HG03457 (cell line): ENCODE results near the gene MYO15B.

Experiments
- ATAC-seq: cut with Tn5 transposase; IDR thresholded peaks from one replicate; pipeline ENCODE4 v1.9.1; 2021; ENCODE audit warnings: moderate number of reproducible peaks; ENCODE audit not compliant: unreplicated experiment

Gene MYO15B

DNA sequence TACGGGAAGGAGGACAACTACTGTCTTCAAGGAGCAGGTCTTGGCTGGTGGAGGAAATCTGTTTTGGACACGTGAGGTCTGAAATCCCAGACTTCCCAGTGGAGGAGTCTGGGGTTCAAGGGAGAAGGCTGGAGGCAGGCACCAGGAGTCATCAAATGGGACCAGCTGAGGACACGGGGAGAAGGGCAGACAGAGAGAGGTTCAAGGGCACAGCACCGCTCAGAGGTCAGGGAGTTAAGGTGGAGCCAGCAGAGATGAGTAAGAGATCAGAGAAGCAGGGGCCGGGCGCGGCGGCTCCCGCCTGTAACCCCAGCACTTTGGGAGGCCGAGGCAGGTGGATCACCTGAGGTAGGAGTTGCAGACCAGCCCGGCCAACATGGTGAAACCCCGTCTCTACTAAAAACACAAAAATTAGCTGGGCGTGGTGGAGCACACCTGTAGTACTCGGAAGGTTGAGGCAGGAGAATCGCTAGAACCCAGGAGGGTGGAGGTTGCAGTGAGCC lies 35.2 kb downstream of the MYO15B start:
- ATAC-seq: no peak

DNA sequence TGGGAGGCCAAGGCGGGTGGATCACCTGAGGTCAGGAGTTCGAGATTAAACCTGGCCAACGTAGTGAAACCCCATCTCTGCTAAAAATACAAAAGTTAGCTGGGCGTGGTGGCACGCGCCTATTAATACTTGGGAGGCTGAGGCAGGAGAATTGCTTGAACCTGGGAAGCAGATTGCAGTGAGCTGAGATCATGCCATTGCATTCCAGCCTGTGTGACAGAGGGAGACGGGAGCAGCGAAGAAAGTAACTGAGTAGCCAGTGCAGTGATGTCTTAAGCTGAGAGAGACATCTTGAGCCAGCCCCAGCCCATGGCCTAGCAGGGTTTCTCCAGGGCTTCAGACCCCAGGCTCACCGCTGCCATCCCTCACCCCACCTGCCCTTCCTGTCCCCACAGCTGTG lies 35.8 kb downstream of the MYO15B start:
- no peak for ATAC-seq

DNA sequence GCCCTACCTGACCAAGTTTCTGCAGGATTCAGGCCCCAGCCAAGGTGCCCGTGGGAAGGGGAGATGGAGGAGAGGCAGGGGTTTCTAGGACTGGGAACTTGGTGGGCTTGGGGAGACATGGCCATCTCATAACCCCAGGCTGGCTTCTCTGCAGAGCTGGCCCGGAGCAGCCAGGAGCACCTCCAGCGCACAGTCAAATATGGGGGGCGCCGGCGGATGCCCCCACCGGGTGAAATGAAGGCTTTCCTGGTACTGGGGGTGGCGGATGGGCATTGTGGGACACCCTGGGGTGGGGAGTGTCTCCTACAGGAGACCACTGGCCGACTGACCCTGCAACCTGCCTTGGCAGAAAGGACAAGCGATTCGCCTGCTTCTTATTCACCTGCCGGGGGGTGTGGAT lies 36.4 kb downstream of the MYO15B start:
- ATAC-seq: no peak

DNA sequence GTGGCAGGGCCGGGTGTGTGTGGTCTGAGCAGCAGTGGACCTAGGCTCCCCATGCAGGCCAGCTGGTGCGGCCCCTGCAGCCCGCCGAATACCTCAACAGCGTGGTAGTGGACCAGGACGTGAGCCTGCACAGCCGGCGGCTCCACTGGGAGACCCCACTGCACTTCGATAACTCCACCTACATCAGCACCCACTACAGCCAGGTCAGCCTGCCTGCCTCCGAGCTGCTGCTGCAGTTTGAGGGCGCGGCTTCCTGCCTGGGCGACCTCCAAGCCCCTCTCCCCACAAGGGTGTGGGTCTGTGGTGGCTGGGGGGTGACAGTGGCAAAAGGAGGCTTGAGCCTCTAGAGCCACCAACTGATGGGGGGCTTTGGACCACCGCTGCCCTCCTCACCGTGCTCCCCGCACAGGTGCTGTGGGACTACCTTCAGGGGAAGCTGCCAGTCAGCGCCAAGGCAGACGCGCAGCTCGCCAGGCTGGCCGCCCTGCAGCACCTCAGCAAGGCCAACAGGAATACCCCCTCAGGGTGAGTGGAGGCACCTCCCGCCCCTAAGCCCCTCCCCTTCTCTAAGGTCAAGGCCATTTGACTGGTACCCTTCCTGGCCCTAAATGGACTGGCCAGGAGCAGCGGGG lies 37.2 kb downstream of the MYO15B start:
- no peak for ATAC-seq

DNA sequence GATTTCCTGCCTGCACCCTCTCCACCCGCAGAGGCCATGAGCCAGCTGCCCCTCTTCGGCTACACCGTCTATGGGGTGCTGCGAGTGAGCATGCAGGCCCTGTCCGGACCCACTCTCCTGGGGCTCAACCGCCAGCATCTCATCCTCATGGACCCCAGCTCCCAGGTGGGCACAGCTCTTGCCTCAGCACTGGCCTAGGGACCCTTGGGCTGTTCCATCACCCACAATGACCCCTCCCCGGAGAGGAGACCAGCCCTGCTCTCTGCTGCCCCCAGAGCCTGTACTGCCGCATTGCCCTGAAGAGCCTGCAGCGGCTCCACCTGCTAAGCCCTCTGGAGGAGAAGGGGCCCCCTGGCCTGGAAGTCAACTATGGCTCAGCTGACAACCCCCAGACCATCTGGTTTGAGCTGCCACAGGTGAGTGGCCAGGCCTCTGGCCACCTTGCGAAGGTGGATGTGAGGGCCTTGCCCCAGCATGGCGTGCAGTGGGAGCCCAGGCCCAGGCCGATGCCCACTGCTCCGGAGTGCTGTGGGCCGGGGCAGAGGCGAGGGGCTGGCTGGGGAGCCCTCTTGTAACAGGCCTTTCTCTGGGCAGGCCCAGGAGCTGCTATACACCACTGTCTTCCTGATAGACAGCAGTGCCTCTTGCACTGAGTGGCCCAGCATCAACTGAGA lies 38.4 kb downstream of the MYO15B start:
- no peak for ATAC-seq

DNA sequence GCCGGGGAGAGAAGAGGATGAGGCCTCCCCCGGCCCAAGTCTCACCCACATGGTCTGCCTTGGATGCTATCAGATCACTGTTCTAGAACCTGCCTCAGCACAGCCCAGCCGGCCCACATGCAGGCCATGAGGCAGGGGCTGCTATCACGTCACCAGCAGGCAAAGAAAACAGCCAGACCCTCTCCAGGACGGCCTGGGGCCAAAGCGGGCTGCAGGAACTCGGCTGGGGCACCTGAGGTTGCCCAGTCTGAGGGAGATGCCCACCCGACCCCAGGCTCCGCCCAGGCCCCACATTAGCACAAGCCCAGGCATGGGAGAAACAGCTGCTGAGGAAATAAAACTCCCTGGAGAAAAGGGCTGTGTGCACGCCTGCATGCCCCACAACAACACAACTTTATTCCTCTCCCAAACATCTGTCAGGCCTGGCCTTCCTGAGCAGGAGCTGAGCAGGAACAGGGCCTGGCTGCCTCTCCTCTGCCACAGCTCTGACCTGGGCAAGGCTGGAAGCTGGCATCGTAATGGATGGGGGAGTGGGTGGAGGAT lies 39.0 kb downstream of the MYO15B start:
- ATAC-seq: no peak

DNA sequence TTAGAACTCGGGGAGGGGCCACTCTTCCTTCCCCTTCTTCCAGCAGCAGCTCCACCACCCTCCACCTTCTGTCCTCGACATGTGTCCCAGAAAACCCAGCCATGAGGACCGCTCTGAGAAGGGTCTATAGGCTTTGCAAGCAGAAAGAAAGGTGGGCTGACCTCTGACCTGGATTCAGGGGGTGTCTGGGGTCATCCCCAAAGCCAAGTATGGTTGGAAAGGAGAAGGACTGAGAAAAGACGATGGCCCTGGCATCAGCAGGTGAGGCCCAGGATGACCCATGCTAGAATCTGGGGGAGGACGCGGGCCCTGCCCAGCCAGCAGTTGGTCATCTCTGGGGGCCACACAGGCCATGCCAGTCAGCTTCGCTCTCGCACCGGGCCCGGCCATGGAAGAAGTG lies 39.5 kb downstream of the MYO15B start:
- ATAC-seq: no peak

DNA sequence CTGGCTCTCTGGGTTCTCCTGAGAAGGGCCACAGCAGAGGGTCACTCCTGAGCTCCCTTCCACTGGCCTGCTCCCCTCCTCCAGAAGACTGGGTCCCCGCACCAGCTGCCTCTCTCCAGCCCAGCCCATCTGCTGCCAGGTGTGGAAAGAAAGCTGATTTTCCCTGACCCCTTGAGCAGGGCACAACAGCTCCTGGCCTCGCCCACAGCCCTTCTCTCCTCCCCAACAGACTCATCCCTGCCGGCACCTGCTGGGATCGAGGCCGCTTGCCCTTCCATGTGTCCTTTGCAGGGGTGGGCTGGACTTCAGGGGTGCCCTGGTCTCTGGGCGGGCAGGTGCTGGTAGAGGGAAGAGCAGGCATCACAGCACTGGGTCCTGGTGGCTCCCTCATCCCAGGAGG lies 40.8 kb downstream of the MYO15B start:
- ATAC-seq: no peak

DNA sequence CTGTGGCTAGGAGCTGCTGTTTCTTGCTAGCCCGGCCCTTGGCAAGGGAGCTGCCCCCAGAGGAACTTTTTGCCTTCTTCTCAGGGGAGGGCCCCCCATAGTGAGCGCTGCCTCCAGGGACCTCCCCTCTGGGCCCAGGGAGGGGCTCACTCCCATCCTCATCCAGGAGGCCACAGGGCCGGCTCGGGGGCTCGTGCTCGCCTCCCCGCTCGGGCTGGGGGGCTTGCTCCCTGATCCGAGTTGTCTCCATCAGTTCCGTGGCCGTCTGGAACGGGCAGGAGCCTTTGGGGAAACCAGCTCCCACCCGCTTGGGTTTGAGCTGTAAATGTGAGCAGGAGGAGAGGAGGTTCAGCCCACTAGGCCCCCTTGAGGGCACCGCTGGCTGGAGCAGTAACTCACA lies 41.6 kb downstream of the MYO15B start:
- ATAC-seq: no peak

DNA sequence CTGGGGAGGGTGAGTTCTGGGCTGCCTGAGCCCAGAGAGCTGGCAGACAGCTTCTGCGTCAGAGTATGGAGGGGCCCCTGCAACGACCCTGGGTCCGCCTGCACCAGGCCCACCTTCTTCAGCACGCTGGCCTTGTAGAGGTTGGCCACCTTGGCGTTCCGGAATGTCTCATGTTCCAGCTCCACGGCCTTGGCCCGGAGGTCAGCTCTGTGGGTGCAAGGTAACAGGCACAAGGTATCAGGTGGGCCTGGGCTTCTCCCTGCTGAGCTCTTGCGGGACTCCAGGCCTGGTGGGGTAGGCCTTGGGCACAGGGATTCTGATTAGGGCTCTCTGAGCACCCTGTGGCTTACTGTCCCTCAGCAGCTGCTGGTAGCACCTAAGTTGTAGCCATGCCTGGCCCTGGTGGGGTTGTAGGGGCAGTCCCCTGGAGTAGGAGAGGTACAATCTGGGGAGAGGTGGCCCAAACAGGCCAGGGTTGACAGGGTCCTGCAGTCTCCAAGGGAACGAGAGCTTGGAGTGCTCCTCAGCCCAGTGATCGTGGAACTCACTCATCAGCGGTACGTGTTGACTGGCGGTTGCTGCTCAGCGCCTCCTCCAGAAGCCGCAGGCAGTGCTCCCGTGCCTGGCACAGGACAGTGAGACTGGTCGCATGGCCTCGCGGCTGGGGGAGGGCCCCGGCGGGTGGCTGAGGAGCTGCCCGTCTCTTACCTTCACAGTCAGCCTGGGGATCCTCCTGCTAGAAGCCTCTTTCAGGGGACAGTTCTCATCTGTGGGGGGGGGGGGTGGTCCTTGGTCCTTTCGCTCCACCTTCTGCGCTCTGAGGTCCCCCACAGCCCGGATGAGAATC lies 42.7 kb downstream of the MYO15B start:
- no peak for ATAC-seq

DNA sequence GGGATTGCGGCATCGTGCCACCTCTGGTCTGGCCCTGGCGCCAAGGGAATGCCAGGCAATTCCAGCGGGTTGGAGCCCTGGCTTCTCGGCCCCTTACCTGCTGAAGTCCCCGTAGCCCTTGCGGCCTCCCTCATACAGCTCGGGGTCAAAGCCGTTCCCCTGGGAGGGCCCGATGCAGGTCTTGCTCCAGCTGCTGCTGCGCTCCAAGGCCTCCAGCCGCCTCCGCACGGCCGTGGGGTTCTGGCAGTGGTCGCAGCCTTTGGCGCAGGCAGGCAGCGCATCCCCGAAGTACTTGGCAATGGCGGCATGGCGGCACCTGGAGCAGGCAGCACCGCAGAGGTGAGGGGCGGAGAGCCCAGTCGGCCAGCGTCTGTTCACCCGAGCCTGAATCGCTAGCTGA lies 43.8 kb downstream of the MYO15B start:
- no peak for ATAC-seq

DNA sequence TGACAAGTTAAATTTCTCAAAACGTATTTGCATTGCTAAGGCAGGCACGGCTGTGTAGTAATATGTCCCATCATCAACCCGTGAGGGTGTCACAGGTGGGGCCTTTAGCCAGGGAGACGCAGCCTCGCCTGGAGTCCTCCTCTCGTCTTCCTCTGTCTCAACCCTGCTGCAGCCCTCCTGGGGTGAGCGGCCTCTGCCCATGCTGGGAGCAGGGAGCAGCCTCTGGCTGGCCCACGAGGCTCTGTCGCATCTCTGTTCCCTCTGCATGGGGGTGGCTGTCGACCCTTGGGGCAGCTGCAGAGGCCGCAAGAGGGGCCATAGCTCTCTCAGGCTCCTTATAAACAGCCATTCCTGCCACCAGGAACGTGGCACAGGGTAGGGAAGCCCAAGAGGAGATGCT lies 44.8 kb downstream of the MYO15B start:
- no peak for ATAC-seq

DNA sequence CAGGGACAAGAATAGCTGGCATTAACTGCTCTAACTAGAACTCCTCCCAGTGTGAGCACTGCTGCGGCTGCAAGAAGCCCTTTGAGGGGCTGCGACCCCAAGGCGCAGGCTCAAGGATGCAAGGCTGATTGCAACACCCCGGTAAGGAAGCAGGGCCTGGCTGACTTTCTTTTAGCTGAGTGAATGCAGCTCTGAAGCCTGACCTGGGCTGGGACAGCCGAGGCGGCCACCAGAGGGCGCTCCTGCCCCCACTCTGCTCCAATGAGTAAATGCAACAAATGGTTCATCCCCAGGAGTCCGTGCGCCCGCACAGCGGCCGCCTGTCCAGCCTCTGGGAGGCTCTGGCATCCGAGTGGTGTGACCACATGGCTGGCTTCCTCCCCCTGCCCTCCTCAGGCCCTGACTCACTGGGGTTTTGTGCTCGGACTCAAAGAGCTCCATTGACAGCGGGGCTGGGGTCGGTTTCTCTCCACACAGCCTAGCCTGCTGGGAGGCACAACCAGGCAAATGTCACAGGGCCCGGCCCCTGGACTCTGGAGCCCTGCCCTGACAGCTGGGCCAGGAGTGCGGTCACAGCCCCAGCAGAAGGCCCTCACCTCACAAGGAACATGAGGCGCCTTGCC lies 45.4 kb downstream of the MYO15B start, which contains the start of gene SMIM5:
Gene SMIM5, plus strand, starts transcription at position 572 of the 623 bp plus-strand sequence. CDS start 6,768 bp downstream, outside the sequence.
- ATAC-seq: no peak

DNA sequence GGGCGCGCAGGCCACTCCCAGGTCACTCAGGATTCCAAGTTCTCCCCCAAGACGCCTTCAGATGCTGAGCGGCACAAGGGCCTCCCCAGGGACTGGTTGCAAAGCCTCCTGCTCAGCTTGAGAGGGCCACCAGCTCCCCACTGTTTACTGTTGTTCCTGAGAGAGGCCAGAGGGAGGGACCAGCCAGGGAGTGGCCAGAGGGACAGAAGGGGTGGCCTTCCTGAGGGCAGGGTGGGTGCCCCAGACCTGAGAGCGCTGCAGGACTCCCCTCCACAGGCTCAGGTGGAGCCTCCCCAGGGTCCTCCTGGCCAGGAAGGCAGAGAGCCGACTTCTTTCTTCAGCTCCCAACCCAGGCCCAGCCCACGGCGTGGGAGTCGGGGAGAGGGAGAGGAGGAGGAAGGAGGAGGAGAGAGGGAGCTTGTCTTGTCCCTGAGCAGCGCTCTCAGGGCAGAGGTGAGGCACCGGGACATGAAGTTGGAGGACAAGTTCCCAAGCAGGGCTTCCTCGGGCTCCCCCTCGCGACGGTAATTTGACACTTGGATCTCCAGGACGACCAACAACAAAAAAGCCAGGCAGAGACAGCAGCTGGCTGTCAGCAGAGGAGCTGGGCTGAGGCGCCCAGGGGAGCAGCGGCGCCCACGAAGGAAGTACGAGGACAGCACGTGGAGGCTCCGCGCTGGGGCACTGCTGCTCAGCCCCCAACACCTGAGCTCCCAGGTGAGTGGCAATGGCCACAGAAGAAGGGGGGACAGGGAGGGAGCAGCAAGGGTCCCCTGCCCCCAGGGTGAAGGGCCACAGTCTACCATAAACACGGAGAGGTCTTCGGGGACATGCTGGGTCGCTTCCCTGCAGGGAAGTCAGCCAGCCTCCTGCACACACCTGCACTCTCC lies 46.1 kb downstream of the MYO15B start:
- no peak for ATAC-seq

DNA sequence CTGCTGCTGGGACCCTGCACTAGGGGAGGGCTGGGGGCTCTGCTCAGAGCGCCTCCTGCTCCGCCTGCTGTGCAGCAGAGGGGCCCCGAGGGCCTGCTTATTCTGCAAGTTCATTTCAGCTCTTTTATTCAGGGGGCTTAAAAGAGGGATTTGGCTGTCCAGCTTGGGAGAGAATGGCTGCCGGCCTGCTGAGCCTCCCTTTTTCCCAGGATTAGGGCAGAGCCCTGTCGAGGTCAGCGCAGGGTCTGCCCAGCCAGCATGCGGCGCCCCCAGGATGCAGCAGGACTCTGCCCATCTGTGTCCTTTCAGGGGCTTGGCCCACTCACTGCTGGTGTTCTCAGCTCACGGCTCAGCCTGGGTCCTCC lies 46.8 kb downstream of the MYO15B start:
- no peak for ATAC-seq

DNA sequence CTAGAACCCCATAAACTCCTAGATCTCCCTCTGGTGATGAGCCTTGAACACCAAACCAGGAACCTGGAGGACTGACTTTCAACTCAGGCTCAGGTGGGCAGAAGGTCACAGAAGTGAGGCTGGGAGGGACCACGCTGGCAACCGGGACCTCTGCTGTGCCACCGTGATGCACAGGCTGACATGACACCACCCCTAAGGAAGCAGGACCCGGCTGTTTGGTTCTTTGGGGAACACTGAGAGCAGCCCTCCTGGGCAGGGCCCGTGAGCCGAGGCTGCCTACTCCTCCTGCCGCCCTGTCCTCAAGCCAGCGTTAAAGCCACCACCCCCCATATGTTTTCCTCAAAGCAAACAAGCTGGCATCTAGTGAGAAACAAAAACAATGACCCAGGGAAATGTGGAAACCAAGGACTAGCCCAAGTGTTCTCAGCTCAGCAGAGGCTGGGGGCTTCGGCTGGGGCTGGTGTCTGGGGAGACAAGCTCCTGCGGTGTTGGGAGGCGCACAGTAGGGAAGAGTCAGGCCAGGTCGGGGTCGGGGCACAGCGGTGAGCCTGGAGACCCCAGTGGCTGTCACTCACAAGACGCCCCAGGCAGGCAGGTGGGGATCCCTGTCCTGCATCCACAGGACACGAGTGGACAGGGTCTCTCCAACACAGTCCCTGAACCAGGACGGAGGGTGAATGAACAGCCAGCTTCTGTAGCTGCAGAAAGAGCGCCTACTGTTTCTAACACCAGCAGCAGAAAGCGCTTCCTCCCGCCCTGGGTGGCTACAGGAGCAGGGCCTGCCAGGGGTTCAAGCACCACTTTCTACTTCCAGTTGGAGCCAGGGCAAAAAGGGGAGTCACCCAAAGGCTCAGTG lies 47.4 kb downstream of the MYO15B start:
- no peak for ATAC-seq

DNA sequence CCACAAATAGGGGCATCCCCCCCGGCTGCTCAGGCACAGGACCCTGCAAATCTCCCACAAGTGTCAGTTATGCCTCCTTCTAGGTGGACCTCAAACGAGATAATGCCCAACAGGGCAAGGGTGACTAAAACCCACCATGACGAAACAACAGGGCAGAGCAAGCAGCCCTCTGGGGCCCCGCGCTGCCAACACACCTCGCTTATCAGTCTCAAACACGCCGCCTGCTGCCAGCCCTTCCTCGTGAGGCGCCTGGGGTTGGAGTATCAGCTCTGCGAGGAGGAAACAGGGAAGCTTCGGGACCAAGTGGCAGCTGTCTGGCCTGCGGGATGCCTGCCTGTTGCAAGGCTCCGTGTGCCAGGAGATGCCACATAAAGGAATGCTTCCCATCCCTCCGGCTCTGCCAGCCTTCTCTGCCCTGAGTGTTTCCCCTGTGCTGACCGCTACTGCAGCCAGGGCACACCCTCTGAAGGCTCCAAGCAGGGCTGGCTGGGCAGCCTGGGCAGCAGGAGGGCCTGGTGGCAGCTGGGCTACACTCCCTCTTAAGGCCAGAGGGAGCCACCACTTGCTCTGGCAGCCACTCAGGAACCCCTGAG lies 48.1 kb downstream of the MYO15B start:
- ATAC-seq: no peak

DNA sequence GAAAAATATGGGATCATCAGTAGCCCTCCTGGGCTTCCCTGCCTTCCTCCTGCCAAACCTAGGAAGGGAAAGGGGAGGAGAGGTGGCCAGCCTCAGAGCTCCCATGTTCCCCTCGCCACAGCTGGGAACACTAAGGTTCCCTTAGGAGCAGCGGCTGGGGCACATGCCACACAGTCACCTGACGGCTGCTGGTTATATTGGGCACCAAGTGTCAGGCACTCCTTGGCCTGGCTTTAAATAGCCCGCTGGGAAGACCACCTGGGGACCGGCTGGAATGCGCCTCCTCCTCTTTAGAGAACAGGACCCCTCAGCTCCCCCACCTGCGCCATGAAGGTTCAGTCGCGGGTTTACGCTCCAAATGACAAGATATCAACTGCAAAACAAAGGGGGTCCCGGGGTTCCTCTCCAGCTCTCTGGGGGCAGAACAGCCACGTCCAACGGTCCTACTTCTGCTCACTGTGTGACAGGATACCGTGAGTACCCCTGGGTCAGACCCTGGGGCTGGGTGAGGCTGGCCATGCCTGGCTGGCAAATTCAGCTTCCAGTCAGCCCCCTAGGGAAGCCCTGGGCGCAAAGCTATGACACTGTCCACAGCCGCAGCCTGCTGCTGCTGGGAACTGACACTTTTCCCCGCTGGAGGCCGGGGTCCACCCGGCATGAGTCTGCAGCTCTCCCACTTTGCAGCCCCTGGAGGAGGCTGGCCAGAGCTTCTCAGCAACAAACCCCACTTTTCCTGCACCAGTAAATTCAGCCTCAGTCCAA lies 49.0 kb downstream of the MYO15B start:
- ATAC-seq: no peak
